Measurements from ENCODE around the gene PRRC2B. TPM values are rescaled to one million over a fixed set of nuclear protein-coding genes. Genes with fewer than 3 reads are reported as not detected.

PRRC2B gene
- total and polyA plus RNA-seq, 12 donors, result 26.4 to 153 (median 126) TPM

DNA sequence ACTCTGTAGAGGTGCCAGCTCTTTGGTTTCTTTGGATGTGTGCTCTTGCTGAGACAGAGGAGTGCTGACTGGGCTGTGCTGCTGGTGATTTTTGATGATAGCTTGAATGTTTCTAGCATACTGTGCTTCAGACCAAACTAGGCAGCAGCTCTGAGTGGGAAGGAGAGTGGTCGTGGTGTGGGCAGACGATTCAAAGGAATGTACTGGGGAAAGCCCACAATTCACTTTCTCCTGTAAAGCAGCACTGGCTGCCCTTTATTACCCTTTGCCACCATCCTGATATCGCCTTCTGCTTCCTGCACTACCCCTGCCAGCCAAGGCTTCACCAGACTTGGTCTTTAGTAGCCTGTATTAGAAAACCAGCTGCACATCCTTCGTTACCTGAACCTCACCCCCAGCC lies 45.3 kb downstream of the PRRC2B start:
- H3K4me3 ChIP-seq, result no peak overlapping the region
- DNase-seq (no peak), ATAC-seq (no peak)
- peaks cover 0 to 100% (median 39%) of the 10 kb centered on the region in 9 donors for H3K36me3 ChIP-seq
- no peaks in the 10 kb centered on the region for H3K9me3 ChIP-seq
- intact Hi-C loops (cut with DNase I), result loop anchor here in 2 of 10 donors (5.0 to 10.0 kb wide), 2 partner anchors 37 to 74 kb away; no protein-coding TSS in a partner anchor
- TF ChIP-seq, protein P1, sequence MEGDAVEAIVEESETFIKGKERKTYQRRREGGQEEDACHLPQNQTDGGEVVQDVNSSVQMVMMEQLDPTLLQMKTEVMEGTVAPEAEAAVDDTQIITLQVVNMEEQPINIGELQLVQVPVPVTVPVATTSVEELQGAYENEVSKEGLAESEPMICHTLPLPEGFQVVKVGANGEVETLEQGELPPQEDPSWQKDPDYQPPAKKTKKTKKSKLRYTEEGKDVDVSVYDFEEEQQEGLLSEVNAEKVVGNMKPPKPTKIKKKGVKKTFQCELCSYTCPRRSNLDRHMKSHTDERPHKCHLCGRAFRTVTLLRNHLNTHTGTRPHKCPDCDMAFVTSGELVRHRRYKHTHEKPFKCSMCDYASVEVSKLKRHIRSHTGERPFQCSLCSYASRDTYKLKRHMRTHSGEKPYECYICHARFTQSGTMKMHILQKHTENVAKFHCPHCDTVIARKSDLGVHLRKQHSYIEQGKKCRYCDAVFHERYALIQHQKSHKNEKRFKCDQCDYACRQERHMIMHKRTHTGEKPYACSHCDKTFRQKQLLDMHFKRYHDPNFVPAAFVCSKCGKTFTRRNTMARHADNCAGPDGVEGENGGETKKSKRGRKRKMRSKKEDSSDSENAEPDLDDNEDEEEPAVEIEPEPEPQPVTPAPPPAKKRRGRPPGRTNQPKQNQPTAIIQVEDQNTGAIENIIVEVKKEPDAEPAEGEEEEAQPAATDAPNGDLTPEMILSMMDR (IDR thresholded peaks at IDR 0.05), result no peak
- H3K27ac ChIP-seq, result no peak overlapping the region
- 83 to 85% methylated on average over 4 of the region's 4 CpGs for WGBS, 2 donors
- H3K4me1 ChIP-seq, result peaks cover 0 to 41% (median 10%) of the 10 kb centered on the region in 9 donors
- H3K27me3 ChIP-seq, result no peaks in the 10 kb centered on the region

DNA sequence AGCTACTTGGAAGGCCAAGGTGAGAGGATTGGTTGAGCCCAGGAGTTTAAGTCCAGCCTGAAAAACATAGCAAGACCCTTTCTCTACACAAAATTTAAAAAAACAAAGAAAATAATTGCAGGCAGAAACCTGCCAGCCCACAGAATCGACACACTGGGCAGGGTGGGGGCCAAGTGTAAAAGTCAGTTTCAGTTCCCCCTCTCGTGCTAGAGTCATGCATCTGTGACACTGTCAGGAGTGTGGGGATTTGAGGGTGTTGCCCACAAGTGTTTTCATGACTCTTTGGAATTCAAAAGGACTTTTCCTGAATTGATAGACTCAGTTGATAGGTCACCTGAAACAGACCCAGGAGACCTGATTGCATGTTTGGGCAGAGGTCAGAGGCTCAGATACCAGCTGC lies 47.6 kb downstream of the PRRC2B start:
- ATAC-seq, result no peak
- H3K9me3 ChIP-seq, result no peaks in the 10 kb centered on the region
- intact Hi-C loops (cut with DNase I), result no loop called here
- no peak for DNase-seq
- H3K36me3 ChIP-seq, result peaks cover 0 to 100% (median 49%) of the 10 kb centered on the region in 9 donors
- H3K27me3 ChIP-seq, result no peaks in the 10 kb centered on the region
- WGBS, 2 donors, result 70 to 79% methylated on average over 2 of the region's 2 CpGs
- no peak overlapping the region for H3K4me3 ChIP-seq
- no peak overlapping the region for H3K27ac ChIP-seq
- TF ChIP-seq, protein P1 (IDR thresholded peaks at IDR 0.05), result no peak
- peaks cover 0 to 19% (median 3%) of the 10 kb centered on the region in 9 donors for H3K4me1 ChIP-seq

DNA sequence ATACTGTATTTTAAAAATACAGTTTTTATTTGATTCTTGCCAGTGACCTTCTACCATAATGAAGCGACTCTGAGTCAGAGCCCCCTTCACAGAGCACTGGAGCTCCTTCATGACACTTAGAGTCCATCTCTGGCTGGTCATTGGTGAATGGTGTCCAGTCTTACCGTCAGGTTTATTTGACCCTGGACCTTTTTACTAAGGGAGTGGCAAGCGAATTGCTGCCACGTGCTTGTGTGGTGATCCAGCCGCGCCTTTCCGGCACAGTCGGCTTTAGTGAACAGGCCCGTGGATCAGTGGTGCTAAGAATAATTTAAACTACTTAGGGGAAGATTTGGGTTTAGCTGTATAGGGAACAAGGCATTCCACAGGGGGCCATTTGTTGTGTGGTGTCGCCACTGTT lies 48.5 kb downstream of the PRRC2B start:
- Histone ChIP-seq H3K36me3 (peaks cover 0 to 100% (median 57%) of the 10 kb centered on the region in 9 donors), H3K9me3 (no peaks in the 10 kb centered on the region), H3K4me3 (no peak overlapping the region), H3K27ac (no peak overlapping the region), H3K27me3 (no peaks in the 10 kb centered on the region), H3K4me1 (peaks cover 0 to 12% (median 0%) of the 10 kb centered on the region in 9 donors)
- no peak for ATAC-seq
- intact Hi-C loops (cut with DNase I), result no loop called here
- WGBS, 2 donors, result 79 to 84% methylated on average over 10 of the region's 10 CpGs
- TF ChIP-seq, protein P1 (IDR thresholded peaks at IDR 0.05), result no peak
- DNase-seq, result no peak

DNA sequence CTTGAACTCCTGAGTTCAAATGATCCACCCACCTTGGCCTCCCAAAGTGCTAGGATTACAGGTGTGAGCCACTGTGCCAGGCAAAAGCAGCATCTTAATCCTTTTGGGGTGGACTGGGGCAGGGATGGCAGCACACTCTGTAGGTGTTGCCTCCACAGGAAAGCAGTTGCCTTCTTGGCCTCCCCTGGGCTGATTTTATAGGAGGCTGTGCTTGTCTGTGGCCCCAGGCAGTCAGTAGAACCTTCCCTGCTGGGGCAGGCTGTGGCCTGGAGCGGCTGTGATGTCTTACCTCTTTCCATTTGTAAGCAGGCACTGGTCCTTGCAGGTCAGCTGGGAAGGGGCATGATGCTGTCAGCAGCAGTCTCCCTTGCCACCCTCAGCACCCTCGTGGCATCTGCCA lies 49.8 kb downstream of the PRRC2B start:
- no peaks in the 10 kb centered on the region for H3K27me3 ChIP-seq
- intact Hi-C loops (cut with DNase I), result no loop called here
- no peak overlapping the region for H3K4me3 ChIP-seq
- no peak for ATAC-seq
- TF ChIP-seq, protein P1 (IDR thresholded peaks at IDR 0.05), result no peak
- 83 to 93% methylated on average over 2 of the region's 2 CpGs for WGBS, 2 donors
- H3K4me1 ChIP-seq, result peaks cover 0 to 3% (median 0%) of the 10 kb centered on the region in 9 donors
- peaks cover 0 to 100% (median 55%) of the 10 kb centered on the region in 9 donors for H3K36me3 ChIP-seq
- H3K9me3 ChIP-seq, result no peaks in the 10 kb centered on the region
- DNase-seq, result no peak
- no peak overlapping the region for H3K27ac ChIP-seq
